ENCODE data around the gene CAMSAP1.

DNA sequence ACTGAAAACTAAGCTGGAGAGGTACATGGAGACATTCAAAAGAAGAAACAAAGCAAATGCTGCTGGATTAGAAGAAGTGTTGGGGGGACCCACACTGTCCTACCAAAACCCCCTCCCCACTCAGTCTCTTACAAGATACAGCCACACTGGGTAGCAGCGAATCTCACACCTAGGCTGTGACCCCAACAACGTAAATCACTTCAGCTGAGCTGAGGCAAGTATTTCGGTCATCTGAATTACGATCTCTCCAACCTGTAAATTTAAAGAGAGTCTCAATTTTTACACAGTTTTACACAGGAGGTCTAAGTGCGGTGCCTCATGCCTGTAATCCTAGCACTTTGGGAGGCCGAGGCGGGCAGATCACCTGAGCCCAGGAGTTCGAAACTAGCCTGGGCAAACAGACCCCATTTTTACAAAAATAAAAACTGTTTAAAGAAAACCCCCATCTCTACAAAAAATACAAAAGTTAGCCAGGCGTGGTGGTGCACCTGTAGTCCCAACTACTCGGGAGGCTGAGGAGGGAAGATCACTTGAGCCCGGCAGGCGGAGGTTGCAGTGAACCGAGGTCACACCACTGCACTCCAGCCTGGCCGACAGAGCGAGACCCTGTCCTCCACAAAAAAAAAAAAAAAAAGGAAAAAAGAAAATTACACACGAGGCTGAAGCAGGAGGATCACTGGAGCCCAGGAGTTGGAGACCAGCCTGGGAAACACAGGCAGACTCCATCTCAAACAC is 3.4 kb downstream of the CAMSAP1 start:
- TF ChIP-seq EZH2 (IDR thresholded peaks at IDR 0.05; ENCODE audit: insufficient read depth, poor library complexity, severe bottlenecking) (no peak), EZH2phosphoT487 (IDR thresholded peaks at IDR 0.05; ENCODE audit: insufficient read depth, low read depth) (no peak)

Data from GM23248 (cell line).